Erythroblast (primary cell): ENCODE results near the gene LRFN2.

ENCODE experiments used
- GATA1 ChIP-seq: IDR thresholded peaks from 2 replicates; pipeline ENCODE4 v1.6.1; 2011; ENCODE audit warnings: low read depth, mild to moderate bottlenecking, control low read depth, low read length, moderate library complexity
- POLR2A ChIP-seq: IDR thresholded peaks from 2 replicates; pipeline ENCODE4 v1.6.1; 2011; ENCODE audit warnings: mild to moderate bottlenecking, low read length

GRCh38 chr6:40559056-40559455 lies 28.1 kb downstream of the LRFN2 start:
- TF ChIP-seq POLR2A (no peak), GATA1 (no peak)
